HepG2 (cell line): ENCODE results near the gene CMTM1. TPM values are rescaled to one million over a fixed set of nuclear protein-coding genes. Genes with fewer than 3 reads are reported as not detected.

Experiments used
- BHLHE40 ChIP-seq: IDR thresholded peaks from 2 replicates; pipeline ENCODE4 v1.6.1; 2011; ENCODE audit warnings: low read length, improper control_type of control experiment
- DPF2 ChIP-seq: sonication (generic); formaldehyde crosslinking; IDR thresholded peaks from 2 replicates; pipeline ENCODE4 v1.4.0; 2020; ENCODE audit warnings: mild to moderate bottlenecking, low read depth, missing genetic modification reagents, borderline replicate concordance
- HDAC6 ChIP-seq: fragments of 200-600 bp; sonication (generic); IDR thresholded peaks from 2 replicates; pipeline ENCODE4 v1.7.0; 2017; ENCODE audit warnings: mild to moderate bottlenecking, antibody characterized with exemption, low read length, low read depth
- HHEX ChIP-seq: IDR thresholded peaks from 2 replicates; pipeline ENCODE4 v1.6.1; 2016; ENCODE audit warnings: control low read depth
- HMGXB4 ChIP-seq, 2 experiments: sonication (generic) in 1 of 2; formaldehyde crosslinking in 1 of 2; IDR thresholded peaks; 2 replicates each; pipeline versions ENCODE4 v1.4.0 to v1.6.1; 2018 to 2020; ENCODE audit warnings: missing genetic modification reagents in 2 of 2, borderline replicate concordance in 1 of 2, low read depth in 1 of 2, mild to moderate bottlenecking in 1 of 2, missing biosample characterization in 1 of 2
- MLX ChIP-seq: IDR thresholded peaks from 2 replicates; pipeline ENCODE4 v1.6.1; 2016
- RBM22 ChIP-seq: fragments of 200-400 bp; formaldehyde crosslinking; optimal IDR thresholded peaks from 2 replicates; pipeline ENCODE3; 2017; ENCODE audit warnings: mild to moderate bottlenecking, low read length, moderate library complexity
- RFX3 ChIP-seq: IDR thresholded peaks from 2 replicates; pipeline ENCODE4 v1.6.1; 2016; ENCODE audit warnings: missing biosample characterization, missing genetic modification reagents
- RNF2 ChIP-seq: fragments of 450-650 bp; conservative IDR thresholded peaks from 2 replicates; pipeline ENCODE4 v1.6.1; 2016; ENCODE audit warnings: low read depth
- TBX2 ChIP-seq: sonication (generic); formaldehyde crosslinking; IDR thresholded peaks from 2 replicates; pipeline ENCODE4 v1.5.0; 2020; ENCODE audit warnings: missing genetic modification reagents, mild to moderate bottlenecking, borderline replicate concordance
- THAP8 ChIP-seq: sonication (generic); formaldehyde crosslinking; IDR thresholded peaks from 2 replicates; pipeline ENCODE4 v1.5.1; 2020; ENCODE audit warnings: missing genetic modification reagents, mild to moderate bottlenecking, borderline replicate concordance
- TP53 ChIP-seq: sonication (generic); formaldehyde crosslinking; conservative IDR thresholded peaks from 2 replicates; pipeline ENCODE4 v1.4.0; 2020; ENCODE audit warnings: missing genetic modification reagents
- ZBTB26 ChIP-seq: IDR thresholded peaks from 2 replicates; pipeline ENCODE4 v1.6.1; 2016; ENCODE audit warnings: missing compliant biosample characterization, missing genetic modification reagents, borderline replicate concordance
- ZKSCAN8 ChIP-seq: IDR thresholded peaks from 2 replicates; pipeline ENCODE4 v1.6.1; 2016; ENCODE audit warnings: borderline replicate concordance, missing genetic modification reagents, missing compliant biosample characterization
- ZNF354B ChIP-seq: sonication (generic); formaldehyde crosslinking; IDR thresholded peaks from 2 replicates; pipeline ENCODE4 v1.8.0; 2022; ENCODE audit warnings: mild to moderate bottlenecking, missing genetic modification reagents
- ZNF747 ChIP-seq: sonication (generic); formaldehyde crosslinking; IDR thresholded peaks from 2 replicates; pipeline ENCODE4 v1.8.1; 2023; ENCODE audit warnings: missing genetic modification reagents, mild to moderate bottlenecking, borderline replicate concordance
- polyA plus RNA-seq, 8 experiments: library from polyadenylated mRNA; depleted of rRNA in 3 of 8; stranded (reverse) in 7 of 8; unstranded in 1 of 8; fragments of >200 nt; fragmentation: Illumina TruSeq in 4 of 8; extraction: Trizol in 4 of 8; gene quantifications; 2 replicates each; pipeline versions ENCODE4 v1.2.1 to v1.2.3, GENCODE V29; 2011 to 2016; ENCODE audit warnings: low read depth in 4 of 8, missing spikeins in 1 of 8, mixed read lengths in 1 of 8; ENCODE audit not compliant: insufficient read depth in 1 of 8
- total RNA-seq, 5 experiments: library from RNA; depleted of rRNA; stranded (reverse); fragments of >200 nt; fragmentation: Illumina TruSeq; extraction: Trizol; gene quantifications; 2 replicates each; pipeline ENCODE4 v1.2.3, GENCODE V29; 2016; ENCODE audit warnings: low read depth in 1 of 5
- TF ChIP-seq, protein P1 (sequence below): sonication (generic); formaldehyde crosslinking; conservative IDR thresholded peaks from 2 replicates; pipeline ENCODE4 v1.5.0; 2020; ENCODE audit warnings: missing genetic modification reagents
- TF ChIP-seq, protein P2 (sequence below): sonication (generic); formaldehyde crosslinking; IDR thresholded peaks from 2 replicates; pipeline ENCODE4 v1.4.0; 2020; ENCODE audit warnings: missing genetic modification reagents
- TF ChIP-seq, protein P3 (sequence below): sonication (generic); formaldehyde crosslinking; IDR thresholded peaks from 2 replicates; pipeline ENCODE4 v1.4.0; 2020; ENCODE audit warnings: missing genetic modification reagents

CMTM1 gene
- total and polyA plus RNA-seq, 2 of the 13 experiments (the other 11 are each of a cell fraction or from before 2014, with no cell fraction given): 1.7 to 2.9 TPM

DNA sequence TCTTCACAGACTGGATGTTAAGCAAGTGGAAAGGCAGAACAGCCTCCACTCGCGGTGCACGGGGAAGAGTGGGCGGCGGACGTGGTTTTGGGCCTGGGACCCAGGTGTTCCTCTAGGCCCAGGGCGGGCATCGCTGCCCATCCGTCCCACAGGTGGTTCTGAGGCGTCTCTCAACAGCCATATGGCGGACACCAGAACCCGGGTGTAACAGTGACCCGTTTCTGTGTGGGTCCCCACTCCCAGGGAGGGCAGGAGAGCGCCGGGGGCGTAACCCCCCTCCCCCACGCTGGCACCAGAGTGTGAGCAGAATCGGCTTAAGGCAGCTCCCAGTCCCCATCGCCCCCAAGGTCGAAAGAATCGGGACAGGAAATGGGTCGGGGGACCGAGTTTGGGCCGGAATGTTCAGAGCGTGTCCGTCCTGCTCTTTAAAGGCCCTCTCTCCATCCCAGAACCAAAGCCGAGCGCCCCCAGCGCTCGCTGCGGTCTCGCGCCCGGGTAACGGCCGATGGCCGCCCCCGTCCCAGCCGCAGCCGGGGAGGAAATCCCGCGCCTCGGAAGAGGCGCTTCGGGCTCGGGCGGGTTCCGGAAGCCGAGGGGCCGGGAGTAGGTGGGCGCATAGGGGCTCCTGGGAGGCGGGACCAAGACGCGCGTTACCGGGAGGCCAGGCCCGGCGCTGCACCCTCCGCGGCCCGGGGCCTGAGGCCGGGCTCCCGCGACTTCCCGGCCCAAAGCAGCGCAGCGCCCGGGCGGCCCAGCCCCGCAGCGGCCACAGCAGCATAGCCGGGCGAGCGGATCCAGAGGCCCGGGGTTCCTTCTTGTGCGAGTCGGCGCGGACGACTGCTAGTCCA, 16.7 kb upstream of the CMTM1 start, which contains the start of gene TK2 (continued):
- TF ChIP-seq RBM22 (no peak), HHEX (no peak), ZNF747 (no peak), RNF2 (no peak), MLX (no peak), ZNF354B (CRISPR knock-in tag) (no peak), TBX2 (CRISPR knock-in tag) (peak; percentile 18; the same call in 1 of the 2 replicates), RFX3 (CRISPR knock-in tag) (no peak), THAP8 (CRISPR knock-in tag) (no peak; the same call in 1 of the 2 replicates), BHLHE40 (no peak), TP53 (CRISPR knock-in tag) (no peak), ZKSCAN8 (CRISPR knock-in tag) (no peak), HDAC6 (no peak), DPF2 (CRISPR knock-in tag) (no peak), ZBTB26 (no peak; the same call in 1 of the 2 replicates), HMGXB4 (CRISPR knock-in tag; IDR thresholded peaks at IDR 0.05; ENCODE audit: borderline replicate concordance in 1 of 2, low read depth in 1 of 2) (peak; percentile 87 to 95)
- TF ChIP-seq, protein P1, sequence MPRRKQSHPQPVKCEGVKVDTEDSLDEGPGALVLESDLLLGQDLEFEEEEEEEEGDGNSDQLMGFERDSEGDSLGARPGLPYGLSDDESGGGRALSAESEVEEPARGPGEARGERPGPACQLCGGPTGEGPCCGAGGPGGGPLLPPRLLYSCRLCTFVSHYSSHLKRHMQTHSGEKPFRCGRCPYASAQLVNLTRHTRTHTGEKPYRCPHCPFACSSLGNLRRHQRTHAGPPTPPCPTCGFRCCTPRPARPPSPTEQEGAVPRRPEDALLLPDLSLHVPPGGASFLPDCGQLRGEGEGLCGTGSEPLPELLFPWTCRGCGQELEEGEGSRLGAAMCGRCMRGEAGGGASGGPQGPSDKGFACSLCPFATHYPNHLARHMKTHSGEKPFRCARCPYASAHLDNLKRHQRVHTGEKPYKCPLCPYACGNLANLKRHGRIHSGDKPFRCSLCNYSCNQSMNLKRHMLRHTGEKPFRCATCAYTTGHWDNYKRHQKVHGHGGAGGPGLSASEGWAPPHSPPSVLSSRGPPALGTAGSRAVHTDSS (CRISPR knock-in tag): no peak
- TF ChIP-seq, protein P2, sequence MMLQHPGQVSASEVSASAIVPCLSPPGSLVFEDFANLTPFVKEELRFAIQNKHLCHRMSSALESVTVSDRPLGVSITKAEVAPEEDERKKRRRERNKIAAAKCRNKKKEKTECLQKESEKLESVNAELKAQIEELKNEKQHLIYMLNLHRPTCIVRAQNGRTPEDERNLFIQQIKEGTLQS: no peak
- TF ChIP-seq, protein P3, sequence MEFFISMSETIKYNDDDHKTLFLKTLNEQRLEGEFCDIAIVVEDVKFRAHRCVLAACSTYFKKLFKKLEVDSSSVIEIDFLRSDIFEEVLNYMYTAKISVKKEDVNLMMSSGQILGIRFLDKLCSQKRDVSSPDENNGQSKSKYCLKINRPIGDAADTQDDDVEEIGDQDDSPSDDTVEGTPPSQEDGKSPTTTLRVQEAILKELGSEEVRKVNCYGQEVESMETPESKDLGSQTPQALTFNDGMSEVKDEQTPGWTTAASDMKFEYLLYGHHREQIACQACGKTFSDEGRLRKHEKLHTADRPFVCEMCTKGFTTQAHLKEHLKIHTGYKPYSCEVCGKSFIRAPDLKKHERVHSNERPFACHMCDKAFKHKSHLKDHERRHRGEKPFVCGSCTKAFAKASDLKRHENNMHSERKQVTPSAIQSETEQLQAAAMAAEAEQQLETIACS (CRISPR knock-in tag): peak; percentile 64
